Erythroblast (primary cell): ENCODE results near the gene SCNN1B.

Experiments used
- GATA1 ChIP-seq: IDR thresholded peaks from 2 replicates; pipeline ENCODE4 v1.6.1; 2011; ENCODE audit warnings: low read depth, mild to moderate bottlenecking, control low read depth, low read length, moderate library complexity
- POLR2A ChIP-seq: IDR thresholded peaks from 2 replicates; pipeline ENCODE4 v1.6.1; 2011; ENCODE audit warnings: mild to moderate bottlenecking, low read length

DNA sequence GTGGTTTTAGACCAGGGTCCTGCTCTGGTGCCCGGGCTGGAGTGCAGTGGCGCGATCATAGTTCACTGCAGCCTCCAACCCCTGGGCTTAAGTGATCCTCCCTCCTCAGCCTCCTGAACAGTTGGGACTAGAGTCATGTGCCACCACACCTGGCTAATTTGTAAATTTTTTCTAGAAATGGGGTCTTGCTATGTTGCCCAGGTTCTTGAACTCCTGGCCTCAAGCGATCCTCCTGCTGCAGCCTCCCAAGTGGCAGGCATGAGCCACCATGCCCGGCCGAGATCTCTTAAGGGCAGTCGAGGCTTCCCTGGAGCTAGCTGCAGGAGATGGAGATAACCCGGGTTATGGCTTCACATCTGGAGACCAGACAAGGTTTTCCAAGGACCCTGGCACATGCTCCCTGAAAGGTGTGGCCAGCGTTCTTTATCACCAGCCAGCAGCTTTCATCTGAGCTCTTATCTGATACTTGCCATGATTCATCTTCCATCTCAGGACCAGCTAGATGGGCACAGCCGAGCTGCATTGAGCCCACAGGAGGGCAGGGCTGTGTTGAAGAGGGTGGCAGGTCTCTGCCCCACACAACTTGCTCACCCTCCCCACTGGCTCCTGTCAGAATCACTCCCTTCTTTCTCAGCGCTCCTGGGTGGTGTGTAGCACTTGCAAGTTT lies 28.6 kb downstream of the SCNN1B start:
- no peak for TF ChIP-seq POLR2A
- TF ChIP-seq GATA1 = no peak
